Measurements from ENCODE around the gene MVB12B.

DNA sequence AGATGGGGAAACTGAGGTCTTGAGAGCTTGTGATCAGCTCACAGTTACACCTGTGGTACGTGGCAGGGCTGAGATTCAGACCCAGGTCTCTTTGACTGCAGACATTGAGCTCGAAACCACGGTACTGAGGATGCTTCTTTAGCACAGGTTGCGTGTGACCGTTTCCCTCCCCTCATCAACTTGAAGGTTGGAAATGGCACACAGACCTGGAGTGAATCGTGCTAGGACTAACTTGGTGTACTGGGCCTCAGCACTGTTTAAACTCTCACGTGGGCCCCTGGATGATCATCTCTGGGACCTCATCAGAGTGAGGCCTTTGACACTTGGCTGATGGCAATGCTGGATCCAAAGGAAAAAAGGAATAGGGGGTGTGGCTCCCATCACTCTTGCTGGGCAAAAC is 106.0 kb downstream of the MVB12B start:
- TF ChIP-seq EP300 (IDR thresholded peaks at IDR 0.05; ENCODE audit: low read depth) (no peak), CTCF (IDR thresholded peaks at IDR 0.05) (no peak), POLR2AphosphoS5 (IDR thresholded peaks at IDR 0.05) (no peak)
